ENCODE measurements around the gene LRCH4. TPM values are rescaled to one million over a fixed set of nuclear protein-coding genes. Genes with fewer than 3 reads are reported as not detected.
A peak's percentile ranks its signal among the peaks of the same experiment; 100 is the strongest.

LRCH4 gene, protein sequence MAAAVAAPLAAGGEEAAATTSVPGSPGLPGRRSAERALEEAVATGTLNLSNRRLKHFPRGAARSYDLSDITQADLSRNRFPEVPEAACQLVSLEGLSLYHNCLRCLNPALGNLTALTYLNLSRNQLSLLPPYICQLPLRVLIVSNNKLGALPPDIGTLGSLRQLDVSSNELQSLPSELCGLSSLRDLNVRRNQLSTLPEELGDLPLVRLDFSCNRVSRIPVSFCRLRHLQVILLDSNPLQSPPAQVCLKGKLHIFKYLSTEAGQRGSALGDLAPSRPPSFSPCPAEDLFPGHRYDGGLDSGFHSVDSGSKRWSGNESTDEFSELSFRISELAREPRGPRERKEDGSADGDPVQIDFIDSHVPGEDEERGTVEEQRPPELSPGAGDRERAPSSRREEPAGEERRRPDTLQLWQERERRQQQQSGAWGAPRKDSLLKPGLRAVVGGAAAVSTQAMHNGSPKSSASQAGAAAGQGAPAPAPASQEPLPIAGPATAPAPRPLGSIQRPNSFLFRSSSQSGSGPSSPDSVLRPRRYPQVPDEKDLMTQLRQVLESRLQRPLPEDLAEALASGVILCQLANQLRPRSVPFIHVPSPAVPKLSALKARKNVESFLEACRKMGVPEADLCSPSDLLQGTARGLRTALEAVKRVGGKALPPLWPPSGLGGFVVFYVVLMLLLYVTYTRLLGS
- 4.6 and 5.5 TPM in 2 replicates for total RNA-seq (2014; rRNA removed; shearing (Covaris generic))
- polyA plus RNA-seq (2015; cell fraction: cytosol; rRNA removed): 35.1 and 36.0 TPM in 2 replicates
- polyA plus RNA-seq (2015; cell fraction: nucleus; rRNA removed): 164 and 195 TPM in 2 replicates

DNA sequence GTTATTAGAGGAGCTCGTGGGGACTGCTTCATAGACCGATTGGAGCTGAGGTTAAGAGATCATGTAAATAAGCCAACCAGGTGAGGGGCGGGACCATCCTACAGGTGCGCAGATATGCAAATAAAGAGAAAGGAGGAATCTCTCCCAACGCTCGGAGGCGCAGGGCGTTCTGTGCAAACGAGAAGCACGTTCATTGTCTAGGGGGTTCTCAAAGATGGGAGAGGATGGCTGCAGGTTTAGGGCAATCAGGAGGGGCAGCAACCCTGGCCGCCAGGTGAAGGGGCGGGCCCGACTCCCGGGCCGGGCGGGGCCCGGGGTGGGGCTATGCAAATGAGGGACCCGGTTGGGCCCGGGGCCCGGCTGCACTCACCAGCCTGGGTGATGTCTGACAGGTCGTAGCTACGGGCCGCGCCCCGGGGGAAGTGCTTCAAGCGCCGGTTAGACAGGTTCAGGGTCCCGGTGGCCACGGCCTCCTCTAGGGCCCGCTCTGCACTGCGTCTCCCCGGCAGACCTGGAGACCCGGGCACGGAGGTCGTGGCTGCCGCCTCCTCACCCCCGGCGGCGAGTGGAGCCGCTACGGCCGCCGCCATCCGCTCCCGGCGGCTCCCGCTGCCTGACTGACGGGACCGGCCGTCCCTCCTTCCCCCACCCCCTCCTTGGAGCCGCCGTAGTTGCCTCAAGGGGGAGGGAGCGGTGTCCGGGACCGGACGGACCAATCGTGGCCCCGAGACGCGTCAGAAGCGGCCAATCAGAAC, at the start of gene LRCH4:
TSS of gene LRCH4 (minus strand) at position 619 of the 755 bp plus-strand sequence. CDS start at position 590, 29 bp downstream.
- in situ Hi-C loops (cut with HindIII; ENCODE audit: low pct_unique_long_range_greater_than_20kb, low sequenced_read_pairs): no loop called here
- peak; percentile 43 for DNase-seq (ENCODE audit: low read depth, low spot score)

DNA sequence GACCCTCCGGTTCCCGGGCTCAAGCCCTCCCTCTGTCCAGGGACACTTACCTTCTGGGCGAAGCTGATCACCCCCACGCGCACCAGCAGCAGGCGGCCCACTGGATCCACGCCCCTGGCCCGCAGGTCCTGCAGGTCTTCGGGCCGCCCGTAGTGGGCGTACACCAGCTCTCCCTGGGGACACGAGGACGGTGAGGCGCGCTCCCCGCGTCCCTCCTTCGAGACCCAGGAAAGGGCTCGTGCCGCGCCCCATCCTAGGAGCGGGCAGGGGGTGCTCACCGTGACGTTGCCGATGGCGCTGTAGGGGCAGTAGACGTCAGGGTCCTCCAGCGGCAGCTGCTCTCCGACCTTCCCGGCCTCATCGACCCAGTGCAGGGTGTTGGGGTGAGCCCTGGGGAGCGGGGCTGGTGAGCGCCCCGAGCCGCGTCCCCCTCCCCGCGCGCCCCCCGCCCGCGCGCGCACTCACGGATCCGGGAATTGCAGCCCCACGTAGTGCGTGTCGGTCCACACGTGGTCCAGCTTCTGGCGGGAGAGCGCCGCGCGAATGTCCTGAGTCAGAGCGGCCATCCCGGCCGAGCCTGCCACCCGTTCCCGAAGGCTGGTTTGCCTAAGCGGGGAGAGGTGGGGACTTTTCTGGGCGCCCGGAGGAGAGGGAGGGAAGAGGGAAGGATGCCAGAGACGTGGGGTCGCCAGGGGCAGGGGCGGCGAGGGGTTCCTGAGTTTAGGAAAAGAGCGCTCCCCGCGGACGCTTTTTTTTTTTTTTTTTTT, 47.2 kb upstream of the LRCH4 start:
- in situ Hi-C loops (cut with HindIII; ENCODE audit: low pct_unique_long_range_greater_than_20kb, low sequenced_read_pairs): no loop called here
- peak; percentile 28 for DNase-seq (ENCODE audit: low read depth, low spot score)

GRCh38 chr7:100630066-100630465, 44.1 kb upstream of the LRCH4 start:
- in situ Hi-C loops (cut with HindIII; ENCODE audit: low pct_unique_long_range_greater_than_20kb, low sequenced_read_pairs): no loop called here
- DNase-seq (ENCODE audit: low read depth, low spot score): no peak

DNA sequence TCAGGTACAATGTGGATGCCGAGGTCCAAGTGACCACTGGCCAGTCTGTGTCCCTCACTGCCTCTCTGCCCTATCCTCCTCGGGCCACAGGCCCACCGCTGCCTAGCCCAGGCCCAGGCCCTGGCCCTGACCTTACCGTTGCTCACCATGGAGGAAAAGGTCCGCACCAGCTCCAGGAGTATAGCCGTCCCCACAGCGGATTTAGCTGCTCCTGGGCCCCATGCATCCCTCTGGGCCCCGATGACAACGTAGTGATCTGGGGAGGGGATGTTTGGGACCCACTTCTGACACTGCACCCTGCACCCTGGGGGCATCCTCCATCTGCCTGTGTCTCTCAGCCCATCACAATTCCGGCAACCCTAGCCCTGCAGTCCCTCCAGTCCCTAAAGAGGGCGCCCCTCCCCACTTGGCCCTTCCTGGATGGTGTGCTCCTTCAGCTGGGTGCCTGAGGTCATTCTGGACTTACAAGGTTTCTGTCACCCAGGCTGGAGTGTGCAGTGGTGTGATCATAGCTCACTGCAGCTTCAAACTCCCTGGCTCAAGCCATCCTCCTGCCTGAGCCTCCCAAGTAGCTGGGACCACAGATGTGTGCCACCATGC, 43.3 kb upstream of the LRCH4 start:
- in situ Hi-C loops (cut with HindIII; ENCODE audit: low pct_unique_long_range_greater_than_20kb, low sequenced_read_pairs): no loop called here
- peak; percentile 82 for DNase-seq (ENCODE audit: low read depth, low spot score)

- in situ Hi-C loops (cut with HindIII; ENCODE audit: low pct_unique_long_range_greater_than_20kb, low sequenced_read_pairs): no loop called here
- no peak for DNase-seq (ENCODE audit: low read depth, low spot score)
Observed at GRCh38 chr7:100627238-100627549, 41.3 kb upstream of the LRCH4 start.

- DNase-seq (ENCODE audit: low read depth, low spot score): peak; percentile 91
- in situ Hi-C loops (cut with HindIII; ENCODE audit: low pct_unique_long_range_greater_than_20kb, low sequenced_read_pairs): no loop called here
Observed at GRCh38 chr7:100626530-100627237, 40.8 kb upstream of the LRCH4 start.

- DNase-seq (ENCODE audit: low read depth, low spot score): no peak
Observed at GRCh38 chr7:100626055-100626454, 40.1 kb upstream of the LRCH4 start.

DNA sequence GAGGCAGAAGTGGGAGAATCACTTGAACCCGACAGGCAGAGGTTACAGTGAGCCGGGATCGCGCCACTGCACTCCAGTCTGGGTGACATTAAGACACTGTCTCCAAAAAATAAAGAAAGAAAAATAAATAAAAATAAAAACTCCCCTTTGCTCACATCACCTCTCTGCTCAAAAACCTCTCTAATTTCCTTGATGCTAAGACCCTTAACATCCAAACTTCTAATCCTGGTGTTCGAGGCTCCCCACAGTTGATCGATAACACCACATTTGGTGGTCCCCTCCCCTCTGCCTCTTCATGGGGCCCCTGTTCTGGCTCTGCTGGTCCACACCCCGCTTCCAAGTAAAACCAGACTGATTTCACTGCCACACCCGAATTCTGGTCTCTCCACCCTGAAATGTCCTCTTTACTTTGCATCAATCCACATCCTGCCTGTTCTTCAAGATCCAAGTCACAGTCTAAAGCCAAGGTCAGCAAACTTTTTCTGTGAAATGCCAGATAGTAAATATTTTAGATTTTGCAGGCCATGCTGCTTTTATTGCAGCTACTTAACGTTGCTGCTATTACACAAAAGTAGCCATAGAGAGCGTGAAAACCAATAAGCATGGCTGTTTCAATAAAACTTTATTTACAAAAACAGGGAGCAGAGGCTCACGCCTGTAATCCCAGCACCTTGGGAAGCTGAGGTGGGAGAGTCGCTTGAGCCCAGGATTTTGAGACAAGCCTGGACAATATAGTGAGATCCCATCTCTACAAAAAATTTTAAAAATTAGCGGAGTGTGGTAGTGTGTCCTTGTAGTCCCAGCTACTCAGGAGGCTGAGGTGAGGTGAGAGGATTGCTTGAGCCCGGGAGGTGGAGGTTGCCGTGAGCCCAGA, 38.3 kb upstream of the LRCH4 start:
- in situ Hi-C loops (cut with HindIII; ENCODE audit: low pct_unique_long_range_greater_than_20kb, low sequenced_read_pairs): no loop called here
- no peak for DNase-seq (ENCODE audit: low read depth, low spot score)

More at GRCh38 chr7:100626055-100626454, 40.1 kb upstream of the LRCH4 start:
- in situ Hi-C loops (cut with HindIII; ENCODE audit: low pct_unique_long_range_greater_than_20kb, low sequenced_read_pairs): no loop called here

DNA sequence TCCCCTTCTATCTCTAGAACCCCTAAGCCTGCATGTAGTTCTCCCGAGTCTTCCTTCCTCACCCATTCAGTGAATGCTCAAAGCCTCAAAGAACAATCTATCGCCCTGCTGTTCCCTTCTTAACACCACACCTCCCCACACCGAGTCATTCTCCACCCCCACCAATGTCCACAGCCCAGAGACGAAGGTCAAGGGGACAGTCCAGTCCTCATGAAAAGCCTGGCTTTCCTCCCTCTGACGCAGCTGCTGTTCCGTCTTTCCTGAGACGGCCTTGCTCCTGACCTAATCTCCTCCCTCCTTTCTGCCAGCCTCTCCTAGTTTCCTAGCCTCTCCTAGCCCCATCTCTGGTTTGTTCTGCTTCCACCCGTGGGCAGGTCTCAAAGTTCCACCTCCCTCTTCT, 35.6 kb upstream of the LRCH4 start:
- DNase-seq (ENCODE audit: low read depth, low spot score): no peak
- in situ Hi-C loops (cut with HindIII; ENCODE audit: low pct_unique_long_range_greater_than_20kb, low sequenced_read_pairs): no loop called here

DNA sequence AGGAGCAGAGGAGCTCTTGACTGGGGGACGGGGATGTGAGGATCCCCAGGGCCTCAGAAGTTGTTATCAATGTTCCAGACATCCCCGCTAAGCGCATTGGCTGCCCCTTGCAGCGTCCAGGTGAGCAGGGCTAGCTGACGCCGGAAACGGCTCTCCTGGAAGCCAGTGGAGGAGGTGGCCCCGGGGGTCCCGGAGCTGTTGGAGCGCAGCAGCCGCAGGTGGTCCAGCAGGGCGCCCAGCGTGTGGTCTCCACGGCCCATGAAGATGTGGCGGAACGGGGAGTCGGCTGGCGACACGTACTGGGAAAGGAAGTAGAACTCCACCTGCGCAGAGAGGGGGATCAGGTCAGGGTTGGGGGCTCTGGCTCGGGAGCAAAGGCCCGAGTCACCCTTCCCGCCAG, 34.9 kb upstream of the LRCH4 start:
- DNase-seq (ENCODE audit: low read depth, low spot score): no peak
- in situ Hi-C loops (cut with HindIII; ENCODE audit: low pct_unique_long_range_greater_than_20kb, low sequenced_read_pairs): no loop called here

- no peak for DNase-seq (ENCODE audit: low read depth, low spot score)
- in situ Hi-C loops (cut with HindIII; ENCODE audit: low pct_unique_long_range_greater_than_20kb, low sequenced_read_pairs): no loop called here
Observed at GRCh38 chr7:100620239-100620638, 34.3 kb upstream of the LRCH4 start.

DNA sequence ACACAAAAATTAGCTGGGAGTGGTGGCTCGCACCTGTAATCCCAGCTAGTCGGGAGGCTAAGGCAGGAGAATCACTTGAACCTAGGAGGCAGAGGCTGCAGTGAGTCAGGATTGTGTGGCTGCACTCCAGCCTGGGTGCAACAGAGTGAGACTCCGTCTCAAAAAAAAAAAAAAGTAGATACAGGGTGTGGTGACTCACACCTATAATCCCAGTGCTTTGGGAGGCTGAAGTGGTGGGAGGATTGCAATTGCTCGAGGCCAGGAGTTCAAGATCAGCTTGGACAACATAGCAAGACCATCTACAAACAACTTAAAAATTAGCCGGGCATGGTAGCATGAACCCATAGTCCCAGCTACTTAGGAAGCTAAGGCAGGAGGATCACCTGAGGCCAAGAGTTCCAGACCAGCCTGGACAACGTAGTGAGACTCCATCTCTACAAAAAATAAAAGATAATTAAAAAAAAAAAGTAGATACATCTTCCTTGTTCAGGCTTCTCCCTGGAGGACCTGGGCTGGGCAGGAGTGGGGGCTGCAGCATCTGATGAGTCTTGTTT, 28.5 kb upstream of the LRCH4 start:
- DNase-seq (ENCODE audit: low read depth, low spot score): no peak
- in situ Hi-C loops (cut with HindIII; ENCODE audit: low pct_unique_long_range_greater_than_20kb, low sequenced_read_pairs): no loop called here

- in situ Hi-C loops (cut with HindIII; ENCODE audit: low pct_unique_long_range_greater_than_20kb, low sequenced_read_pairs): no loop called here
Observed at GRCh38 chr7:100613412-100614175, 27.7 kb upstream of the LRCH4 start.

DNA sequence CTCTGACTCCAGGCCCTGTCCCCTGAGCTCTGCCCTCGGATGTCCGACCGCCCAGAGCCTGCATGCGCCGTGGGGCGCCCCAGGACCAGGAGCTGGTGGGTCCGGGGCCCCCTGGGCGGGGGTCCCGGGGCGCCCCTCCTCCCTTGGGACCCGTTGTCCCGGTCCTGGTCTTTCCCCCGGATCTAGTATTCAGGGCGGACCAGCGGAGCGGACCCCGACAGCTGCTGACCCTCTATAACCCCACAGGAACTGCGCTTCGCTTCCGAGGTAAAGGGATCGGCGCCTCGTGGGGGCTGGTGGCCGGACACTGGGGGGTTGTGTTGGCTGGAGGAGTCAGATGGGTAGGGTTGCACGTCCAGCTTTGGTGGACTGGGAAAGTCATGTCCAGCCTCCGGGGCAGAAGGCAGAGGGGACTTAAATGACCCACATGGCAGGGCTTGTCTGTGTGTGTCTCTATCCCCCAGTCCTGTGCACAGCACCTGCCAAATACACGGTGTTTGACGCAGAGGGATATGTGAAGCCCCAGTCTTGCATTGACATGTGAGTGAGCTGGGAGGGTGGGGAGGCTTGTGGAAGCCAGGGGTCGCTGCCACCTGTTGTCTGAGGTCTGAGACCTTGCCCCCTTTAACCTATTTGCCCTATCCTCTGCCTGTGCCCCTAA, 26.9 kb upstream of the LRCH4 start:
- peak; percentile 37 for DNase-seq (ENCODE audit: low read depth, low spot score)
- in situ Hi-C loops (cut with HindIII; ENCODE audit: low pct_unique_long_range_greater_than_20kb, low sequenced_read_pairs): no loop called here

More at GRCh38 chr7:100613412-100614175, 27.7 kb upstream of the LRCH4 start:
- no peak for DNase-seq (ENCODE audit: low read depth, low spot score)
